ENCODE results near the gene SPG21. TPM values are rescaled to one million over a fixed set of nuclear protein-coding genes. Genes with fewer than 3 reads are reported as not detected.

Gene SPG21
- total and polyA plus RNA-seq, 2 donors (not counting 1 experiment from before 2014, with no cell fraction given), result 43.7 to 94.4 TPM

- 92% methylated on average over 3 of the region's 4 CpGs for WGBS (ENCODE audit: insufficient coverage)
These were observed 8.1 kb upstream of the SPG21 start for GRCh38 chr15:64997745-64998375.

More at GRCh38 chr15:64997745-64998375, 8.1 kb upstream of the SPG21 start:
- Mint-ChIP-seq H3K9me3 (ENCODE audit: insufficient read depth) (no peaks in the 10 kb centered on the region), H3K4me1 (peaks cover 4% of the 10 kb centered on the region), H3K4me3 (no peak overlapping the region), H3K27ac (no peak overlapping the region), H3K27me3 (no peaks in the 10 kb centered on the region)
- no peaks in the 10 kb centered on the region for H4K20me1 ChIP-seq (ENCODE audit: control insufficient read depth, insufficient read depth, low read length, poor library complexity, severe bottlenecking)
- TF ChIP-seq EZH2 (IDR thresholded peaks at IDR 0.05; ENCODE audit: borderline replicate concordance, insufficient read depth, low read depth, low read length, poor library complexity, severe bottlenecking), result no peak
- TF ChIP-seq CTCF (IDR thresholded peaks at IDR 0.05), result no peak
- DNase-seq (no peak), ATAC-seq (ENCODE audit: low read depth) (no peak)
- POLR2A ChIA-PET, result no interaction called here
- no peaks in the 10 kb centered on the region for H3K4me1 ChIP-seq (ENCODE audit: control insufficient read depth in 2 of 2, insufficient read depth in 2 of 2, low read length in 2 of 2)
- H3K9me3 ChIP-seq (ENCODE audit: control extremely low read depth in 1 of 3, control insufficient read depth in 2 of 3, insufficient read depth in 1 of 3, low read length in 2 of 3), result no peaks in the 10 kb centered on the region
- no peak overlapping the region for H3K9ac ChIP-seq (ENCODE audit: low read length)
- H3K36me3 ChIP-seq (replicated peaks in 1 of 2; ENCODE audit: control extremely low read depth in 1 of 2, control insufficient read depth in 1 of 2, extremely low read depth in 1 of 2, insufficient read depth in 2 of 2, low read length in 1 of 2), result no peaks in the 10 kb centered on the region
- H3K79me2 ChIP-seq (ENCODE audit: control insufficient read depth, insufficient read depth, low read length), result no peaks in the 10 kb centered on the region
- H3K4me3 ChIP-seq (ENCODE audit: control extremely low read depth in 1 of 5, extremely low read depth in 1 of 5, insufficient read depth in 1 of 5, low read depth in 2 of 5, low read length in 4 of 5), result no peak overlapping the region
- no peak overlapping the region for H3K4me2 ChIP-seq (replicated peaks; ENCODE audit: low read depth, low read length, poor library complexity, severe bottlenecking)
- H2AFZ ChIP-seq (ENCODE audit: insufficient read depth, low read depth, low read length, poor library complexity, severe bottlenecking), result no peak overlapping the region
- H3K27me3 ChIP-seq (replicated peaks in 1 of 4; ENCODE audit: control extremely low read depth in 1 of 4, control insufficient read depth in 3 of 4, insufficient read depth in 4 of 4, low read length in 3 of 4), result no peaks in the 10 kb centered on the region
- CTCF ChIA-PET, result interaction anchor here (0.6 kb wide), 1 partner anchor 9 kb away, joined by 3 read pairs; no protein-coding TSS in a partner anchor
- H3K27ac ChIP-seq (ENCODE audit: low read length in 2 of 2), result no peak overlapping the region
- intact Hi-C loops (cut with micrococcal nuclease), result no loop called here

Data from B cell (primary cell).